ENCODE results near the gene MIPEP. TPM values are rescaled to one million over a fixed set of nuclear protein-coding genes. Genes with fewer than 3 reads are reported as not detected.

Gene MIPEP
- total and polyA plus RNA-seq, 9 of the 15 experiments (the other 6 are each of a cell fraction or from before 2014, with no cell fraction given): 1.7 to 19.3 (median 13.1) TPM

DNA sequence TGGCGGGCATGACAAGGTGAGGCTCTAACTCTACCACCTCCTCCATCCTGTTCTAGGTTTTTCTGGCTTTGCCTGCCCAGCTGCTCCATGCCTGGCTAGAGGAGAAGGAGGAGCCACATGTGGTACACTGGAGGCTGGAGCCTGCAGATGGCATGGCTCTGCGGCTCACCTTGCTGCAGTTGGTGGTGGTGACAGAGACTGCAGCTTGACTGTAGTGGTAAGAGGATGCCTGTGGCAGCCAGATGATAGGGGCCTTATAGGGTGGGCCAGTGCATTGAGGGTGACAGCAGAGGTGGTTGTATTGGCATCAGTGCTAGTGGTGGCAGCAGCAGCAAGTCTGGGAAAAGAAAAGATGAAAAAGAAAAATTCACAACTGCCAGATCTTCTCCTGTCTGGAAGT lies 172.8 kb downstream of the MIPEP start (continued):
- TF ChIP-seq, protein P1, sequence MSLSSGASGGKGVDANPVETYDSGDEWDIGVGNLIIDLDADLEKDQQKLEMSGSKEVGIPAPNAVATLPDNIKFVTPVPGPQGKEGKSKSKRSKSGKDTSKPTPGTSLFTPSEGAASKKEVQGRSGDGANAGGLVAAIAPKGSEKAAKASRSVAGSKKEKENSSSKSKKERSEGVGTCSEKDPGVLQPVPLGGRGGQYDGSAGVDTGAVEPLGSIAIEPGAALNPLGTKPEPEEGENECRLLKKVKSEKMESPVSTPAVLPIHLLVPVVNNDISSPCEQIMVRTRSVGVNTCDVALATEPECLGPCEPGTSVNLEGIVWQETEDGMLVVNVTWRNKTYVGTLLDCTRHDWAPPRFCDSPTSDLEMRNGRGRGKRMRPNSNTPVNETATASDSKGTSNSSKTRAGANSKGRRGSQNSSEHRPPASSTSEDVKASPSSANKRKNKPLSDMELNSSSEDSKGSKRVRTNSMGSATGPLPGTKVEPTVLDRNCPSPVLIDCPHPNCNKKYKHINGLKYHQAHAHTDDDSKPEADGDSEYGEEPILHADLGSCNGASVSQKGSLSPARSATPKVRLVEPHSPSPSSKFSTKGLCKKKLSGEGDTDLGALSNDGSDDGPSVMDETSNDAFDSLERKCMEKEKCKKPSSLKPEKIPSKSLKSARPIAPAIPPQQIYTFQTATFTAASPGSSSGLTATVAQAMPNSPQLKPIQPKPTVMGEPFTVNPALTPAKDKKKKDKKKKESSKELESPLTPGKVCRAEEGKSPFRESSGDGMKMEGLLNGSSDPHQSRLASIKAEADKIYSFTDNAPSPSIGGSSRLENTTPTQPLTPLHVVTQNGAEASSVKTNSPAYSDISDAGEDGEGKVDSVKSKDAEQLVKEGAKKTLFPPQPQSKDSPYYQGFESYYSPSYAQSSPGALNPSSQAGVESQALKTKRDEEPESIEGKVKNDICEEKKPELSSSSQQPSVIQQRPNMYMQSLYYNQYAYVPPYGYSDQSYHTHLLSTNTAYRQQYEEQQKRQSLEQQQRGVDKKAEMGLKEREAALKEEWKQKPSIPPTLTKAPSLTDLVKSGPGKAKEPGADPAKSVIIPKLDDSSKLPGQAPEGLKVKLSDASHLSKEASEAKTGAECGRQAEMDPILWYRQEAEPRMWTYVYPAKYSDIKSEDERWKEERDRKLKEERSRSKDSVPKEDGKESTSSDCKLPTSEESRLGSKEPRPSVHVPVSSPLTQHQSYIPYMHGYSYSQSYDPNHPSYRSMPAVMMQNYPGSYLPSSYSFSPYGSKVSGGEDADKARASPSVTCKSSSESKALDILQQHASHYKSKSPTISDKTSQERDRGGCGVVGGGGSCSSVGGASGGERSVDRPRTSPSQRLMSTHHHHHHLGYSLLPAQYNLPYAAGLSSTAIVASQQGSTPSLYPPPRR (CRISPR knock-in tag; IDR thresholded peaks at IDR 0.05; ENCODE audit: borderline replicate concordance): no peak
- TF ChIP-seq, protein P2, sequence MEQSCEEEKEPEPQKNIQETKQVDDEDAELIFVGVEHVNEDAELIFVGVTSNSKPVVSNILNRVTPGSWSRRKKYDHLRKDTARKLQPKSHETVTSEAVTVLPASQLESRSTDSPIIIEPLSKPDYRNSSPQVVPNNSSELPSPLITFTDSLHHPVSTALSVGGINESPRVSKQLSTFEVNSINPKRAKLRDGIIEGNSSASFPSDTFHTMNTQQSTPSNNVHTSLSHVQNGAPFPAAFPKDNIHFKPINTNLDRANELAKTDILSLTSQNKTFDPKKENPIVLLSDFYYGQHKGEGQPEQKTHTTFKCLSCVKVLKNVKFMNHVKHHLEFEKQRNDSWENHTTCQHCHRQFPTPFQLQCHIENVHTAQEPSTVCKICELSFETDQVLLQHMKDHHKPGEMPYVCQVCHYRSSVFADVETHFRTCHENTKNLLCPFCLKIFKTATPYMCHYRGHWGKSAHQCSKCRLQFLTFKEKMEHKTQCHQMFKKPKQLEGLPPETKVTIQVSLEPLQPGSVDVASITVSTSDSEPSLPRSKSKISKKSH (CRISPR knock-in tag; IDR thresholded peaks at IDR 0.05): no peak
- TF ChIP-seq, protein P3, sequence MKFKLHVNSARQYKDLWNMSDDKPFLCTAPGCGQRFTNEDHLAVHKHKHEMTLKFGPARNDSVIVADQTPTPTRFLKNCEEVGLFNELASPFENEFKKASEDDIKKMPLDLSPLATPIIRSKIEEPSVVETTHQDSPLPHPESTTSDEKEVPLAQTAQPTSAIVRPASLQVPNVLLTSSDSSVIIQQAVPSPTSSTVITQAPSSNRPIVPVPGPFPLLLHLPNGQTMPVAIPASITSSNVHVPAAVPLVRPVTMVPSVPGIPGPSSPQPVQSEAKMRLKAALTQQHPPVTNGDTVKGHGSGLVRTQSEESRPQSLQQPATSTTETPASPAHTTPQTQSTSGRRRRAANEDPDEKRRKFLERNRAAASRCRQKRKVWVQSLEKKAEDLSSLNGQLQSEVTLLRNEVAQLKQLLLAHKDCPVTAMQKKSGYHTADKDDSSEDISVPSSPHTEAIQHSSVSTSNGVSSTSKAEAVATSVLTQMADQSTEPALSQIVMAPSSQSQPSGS (CRISPR knock-in tag; IDR thresholded peaks at IDR 0.05): no peak
- TF ChIP-seq RBM34 (IDR thresholded peaks at IDR 0.05; ENCODE audit: borderline replicate concordance, insufficient read depth, low read length) (no peak), ZKSCAN8 (CRISPR knock-in tag; IDR thresholded peaks at IDR 0.05) (no peak)
- TF ChIP-seq, protein P4, sequence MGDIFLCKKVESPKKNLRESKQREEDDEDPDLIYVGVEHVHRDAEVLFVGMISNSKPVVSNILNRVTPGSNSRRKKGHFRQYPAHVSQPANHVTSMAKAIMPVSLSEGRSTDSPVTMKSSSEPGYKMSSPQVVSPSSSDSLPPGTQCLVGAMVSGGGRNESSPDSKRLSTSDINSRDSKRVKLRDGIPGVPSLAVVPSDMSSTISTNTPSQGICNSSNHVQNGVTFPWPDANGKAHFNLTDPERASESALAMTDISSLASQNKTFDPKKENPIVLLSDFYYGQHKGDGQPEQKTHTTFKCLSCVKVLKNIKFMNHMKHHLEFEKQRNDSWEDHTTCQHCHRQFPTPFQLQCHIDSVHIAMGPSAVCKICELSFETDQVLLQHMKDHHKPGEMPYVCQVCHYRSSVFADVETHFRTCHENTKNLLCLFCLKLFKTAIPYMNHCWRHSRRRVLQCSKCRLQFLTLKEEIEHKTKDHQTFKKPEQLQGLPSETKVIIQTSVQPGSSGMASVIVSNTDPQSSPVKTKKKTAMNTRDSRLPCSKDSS (IDR thresholded peaks at IDR 0.05; ENCODE audit: low read depth, partially characterized antibody): no peak
- TF ChIP-seq, protein P5, sequence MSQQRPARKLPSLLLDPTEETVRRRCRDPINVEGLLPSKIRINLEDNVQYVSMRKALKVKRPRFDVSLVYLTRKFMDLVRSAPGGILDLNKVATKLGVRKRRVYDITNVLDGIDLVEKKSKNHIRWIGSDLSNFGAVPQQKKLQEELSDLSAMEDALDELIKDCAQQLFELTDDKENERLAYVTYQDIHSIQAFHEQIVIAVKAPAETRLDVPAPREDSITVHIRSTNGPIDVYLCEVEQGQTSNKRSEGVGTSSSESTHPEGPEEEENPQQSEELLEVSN (IDR thresholded peaks at IDR 0.05; ENCODE audit: borderline replicate concordance in 1 of 2, extremely low read depth in 1 of 2, insufficient read depth in 1 of 2, insufficient read length in 1 of 2, low read depth in 1 of 2, low read length in 1 of 2, poor library complexity in 1 of 2, severe bottlenecking in 1 of 2): no peak
- TF ChIP-seq, protein P6, sequence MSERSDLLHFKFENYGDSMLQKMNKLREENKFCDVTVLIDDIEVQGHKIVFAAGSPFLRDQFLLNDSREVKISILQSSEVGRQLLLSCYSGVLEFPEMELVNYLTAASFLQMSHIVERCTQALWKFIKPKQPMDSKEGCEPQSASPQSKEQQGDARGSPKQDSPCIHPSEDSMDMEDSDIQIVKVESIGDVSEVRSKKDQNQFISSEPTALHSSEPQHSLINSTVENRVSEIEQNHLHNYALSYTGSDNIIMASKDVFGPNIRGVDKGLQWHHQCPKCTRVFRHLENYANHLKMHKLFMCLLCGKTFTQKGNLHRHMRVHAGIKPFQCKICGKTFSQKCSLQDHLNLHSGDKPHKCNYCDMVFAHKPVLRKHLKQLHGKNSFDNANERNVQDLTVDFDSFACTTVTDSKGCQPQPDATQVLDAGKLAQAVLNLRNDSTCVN (CRISPR knock-in tag; IDR thresholded peaks at IDR 0.05): no peak
- TF ChIP-seq, protein P7, sequence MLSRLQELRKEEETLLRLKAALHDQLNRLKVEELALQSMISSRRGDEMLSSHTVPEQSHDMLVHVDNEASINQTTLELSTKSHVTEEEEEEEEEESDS (CRISPR knock-in tag; IDR thresholded peaks at IDR 0.05): no peak

All from K562 (cell line).